AML-193 (cell line): Measurements from ENCODE around the gene TSHZ1.

Experiments
- DNase-seq, 2 experiments: peaks; one replicate each; lab custom pipeline; 2025; lab: John Stamatoyannopoulos, UW

Gene TSHZ1

DNA sequence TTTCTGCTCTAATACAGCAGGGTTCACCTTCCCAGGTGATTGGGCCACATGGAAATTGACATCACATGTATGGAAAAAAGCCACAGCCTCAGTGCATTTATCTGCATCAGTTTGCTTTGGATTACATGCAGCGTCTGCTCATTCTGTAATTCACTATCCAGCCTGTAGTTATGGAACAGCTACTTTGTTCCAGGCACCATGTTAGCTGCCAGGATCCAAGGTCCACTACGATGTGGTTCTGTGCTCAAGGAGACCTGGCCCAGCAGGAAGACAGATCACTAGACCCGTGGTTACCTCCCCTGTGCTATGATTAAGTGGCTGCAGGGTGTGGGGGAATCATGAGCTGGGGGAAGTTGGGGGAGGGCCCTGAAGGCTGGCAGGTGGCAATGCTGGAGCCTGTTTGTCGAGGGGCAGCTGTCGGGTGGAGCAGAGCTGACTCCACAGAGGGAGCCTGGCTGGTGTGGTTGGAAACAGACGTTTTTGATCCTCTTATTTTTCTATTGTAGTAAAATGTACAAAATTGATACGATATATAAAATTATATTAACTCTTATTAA, 58.6 kb downstream of the TSHZ1 start:
- no peak for DNase-seq

DNA sequence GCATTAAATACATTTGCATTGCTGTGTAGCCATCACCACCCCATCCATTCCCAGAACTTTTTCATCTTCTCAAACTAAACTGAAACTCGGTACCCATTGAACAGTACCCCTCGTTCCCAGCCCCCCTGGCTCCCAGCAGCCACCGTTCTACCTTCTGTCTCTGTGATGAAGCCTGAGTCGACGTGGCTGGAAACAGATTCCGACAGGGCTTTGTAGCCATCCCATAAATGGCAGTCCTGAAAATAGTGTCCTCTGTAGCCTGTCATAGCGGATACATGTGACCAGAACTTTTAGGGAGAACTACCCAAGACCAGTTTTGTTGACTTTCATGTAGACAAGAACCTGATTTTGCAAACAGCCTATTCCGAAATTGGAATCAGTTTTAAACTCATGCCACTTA, 59.1 kb downstream of the TSHZ1 start:
- no peak for DNase-seq

DNA sequence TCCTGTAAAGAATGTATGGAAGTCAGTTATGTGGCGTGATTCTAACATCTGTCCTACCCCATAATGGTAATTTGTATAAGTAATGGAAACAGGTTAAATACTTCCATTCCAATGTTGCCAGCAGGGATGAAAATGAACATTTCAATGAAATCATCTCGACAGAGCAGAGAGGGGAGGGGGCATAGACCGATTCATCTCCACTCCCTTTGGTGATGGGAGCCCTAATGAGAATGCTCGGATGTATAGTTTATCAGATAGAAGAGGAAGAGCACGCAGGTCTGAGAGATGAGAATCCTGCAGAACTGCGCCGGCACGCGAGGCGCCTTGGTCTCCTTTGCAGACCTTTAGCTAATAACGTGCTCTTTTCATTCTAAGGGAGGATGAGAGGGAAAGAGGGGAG, 61.4 kb downstream of the TSHZ1 start:
- no peak for DNase-seq

DNA sequence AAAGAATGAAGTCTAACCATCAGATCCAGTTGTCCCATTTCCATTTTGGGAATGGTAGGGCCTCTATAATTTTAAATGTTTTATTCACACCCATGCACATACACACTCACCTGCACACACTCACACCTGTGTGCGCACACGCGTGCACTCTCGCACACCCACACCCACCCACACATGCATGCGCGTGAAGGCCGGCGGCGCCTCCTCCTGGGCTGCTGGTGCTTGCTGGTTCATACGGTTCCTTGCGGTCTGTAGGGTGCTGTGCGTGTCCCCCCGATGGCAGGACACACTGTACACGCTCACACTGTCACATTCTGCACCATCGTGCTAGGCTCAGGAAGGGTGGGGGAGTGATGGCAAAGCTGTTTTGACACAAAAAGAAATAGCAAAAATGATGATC, 63.2 kb downstream of the TSHZ1 start:
- no peak for DNase-seq

DNA sequence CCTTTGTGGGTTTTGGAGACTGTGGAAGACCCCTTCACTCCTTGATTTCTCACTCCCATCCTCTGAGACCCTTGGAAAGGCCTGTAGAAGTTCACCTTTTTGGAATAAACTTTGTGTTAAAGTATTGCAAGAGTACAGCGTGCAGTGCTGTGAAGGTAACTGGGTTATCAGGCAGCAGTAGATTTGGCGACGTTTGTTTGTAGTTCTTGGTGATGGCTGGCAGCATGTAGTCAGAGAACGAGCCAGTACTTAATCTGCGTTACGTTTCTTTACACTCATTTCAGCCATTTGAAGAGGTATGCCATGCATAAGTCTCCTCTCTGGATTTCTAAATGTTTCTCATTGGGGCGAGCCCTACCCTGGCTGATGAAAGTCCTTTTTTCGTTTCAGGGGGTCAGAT, 64.6 kb downstream of the TSHZ1 start:
- no peak for DNase-seq

DNA sequence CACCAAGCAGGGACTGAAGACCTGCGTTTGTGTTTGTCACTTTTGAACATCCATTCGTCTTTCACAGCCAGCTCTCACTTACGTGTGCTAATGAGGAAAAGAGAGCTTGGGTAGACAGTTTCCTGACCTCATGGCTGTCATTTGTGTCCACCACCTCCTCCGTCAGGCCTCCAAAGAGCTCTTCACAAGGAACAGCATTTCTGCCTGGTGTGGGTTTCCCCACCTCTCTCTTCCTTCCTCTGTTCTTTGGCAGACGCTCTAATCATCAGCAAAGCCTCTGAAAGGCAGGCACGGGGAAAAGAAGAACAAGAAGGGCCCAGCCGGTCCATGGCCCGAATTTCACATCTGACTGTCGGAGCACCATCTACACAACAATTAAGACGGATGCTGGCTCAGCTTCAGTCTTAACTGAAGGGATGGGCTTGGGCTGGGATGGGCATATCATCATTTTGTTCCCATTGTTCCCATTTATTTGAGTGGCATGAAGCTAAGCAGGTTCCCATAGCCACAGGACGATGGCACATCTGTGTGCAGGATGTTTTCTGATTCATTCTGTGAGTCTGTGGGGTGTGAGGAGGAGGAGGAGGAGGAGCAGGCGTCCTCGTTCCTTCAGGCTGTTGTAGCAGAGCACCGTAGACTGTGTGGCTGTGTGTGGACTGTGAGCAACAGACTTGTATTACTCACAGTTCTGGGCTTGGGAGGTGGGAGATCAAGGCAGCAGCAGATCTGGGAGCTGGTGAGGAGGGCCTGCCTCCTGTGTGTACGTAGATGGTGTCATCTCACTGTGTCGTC, 66.4 kb downstream of the TSHZ1 start:
- DNase-seq = no peak

DNA sequence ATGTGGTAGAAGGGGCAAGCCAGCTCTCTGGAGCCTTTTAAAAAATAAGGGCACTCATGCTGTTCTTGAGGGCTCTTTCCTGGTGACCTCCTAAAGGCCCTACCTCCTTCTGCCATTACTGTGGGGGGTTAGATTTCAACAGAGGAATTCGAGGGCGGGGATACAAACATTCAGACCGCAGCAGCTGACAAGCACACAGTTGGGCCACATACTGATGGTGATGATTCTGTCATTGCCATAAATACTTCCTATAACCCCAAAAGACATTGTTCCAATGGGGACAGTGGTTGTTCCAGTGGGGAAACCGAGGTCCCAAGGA, 67.0 kb downstream of the TSHZ1 start:
- DNase-seq = no peak

DNA sequence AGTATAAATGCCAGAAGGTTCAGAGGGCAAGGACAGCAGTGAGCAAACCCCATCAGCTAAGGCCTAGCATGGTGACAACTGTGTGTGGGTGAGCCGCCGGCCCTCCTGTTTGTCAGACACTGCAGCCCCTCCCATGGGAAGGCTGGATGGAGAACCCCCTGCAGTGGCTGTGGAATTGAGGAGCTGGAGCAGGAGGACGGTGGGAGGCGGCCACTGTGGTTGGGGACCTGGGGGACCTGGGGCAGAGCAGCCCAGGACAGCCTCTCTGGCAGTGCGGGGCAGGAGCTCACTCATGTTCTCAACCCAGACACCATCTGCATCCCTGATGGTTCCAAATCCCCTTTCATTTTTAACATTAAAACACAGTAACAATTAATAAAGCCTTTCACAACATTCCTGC, 68.8 kb downstream of the TSHZ1 start:
- no peak for DNase-seq

DNA sequence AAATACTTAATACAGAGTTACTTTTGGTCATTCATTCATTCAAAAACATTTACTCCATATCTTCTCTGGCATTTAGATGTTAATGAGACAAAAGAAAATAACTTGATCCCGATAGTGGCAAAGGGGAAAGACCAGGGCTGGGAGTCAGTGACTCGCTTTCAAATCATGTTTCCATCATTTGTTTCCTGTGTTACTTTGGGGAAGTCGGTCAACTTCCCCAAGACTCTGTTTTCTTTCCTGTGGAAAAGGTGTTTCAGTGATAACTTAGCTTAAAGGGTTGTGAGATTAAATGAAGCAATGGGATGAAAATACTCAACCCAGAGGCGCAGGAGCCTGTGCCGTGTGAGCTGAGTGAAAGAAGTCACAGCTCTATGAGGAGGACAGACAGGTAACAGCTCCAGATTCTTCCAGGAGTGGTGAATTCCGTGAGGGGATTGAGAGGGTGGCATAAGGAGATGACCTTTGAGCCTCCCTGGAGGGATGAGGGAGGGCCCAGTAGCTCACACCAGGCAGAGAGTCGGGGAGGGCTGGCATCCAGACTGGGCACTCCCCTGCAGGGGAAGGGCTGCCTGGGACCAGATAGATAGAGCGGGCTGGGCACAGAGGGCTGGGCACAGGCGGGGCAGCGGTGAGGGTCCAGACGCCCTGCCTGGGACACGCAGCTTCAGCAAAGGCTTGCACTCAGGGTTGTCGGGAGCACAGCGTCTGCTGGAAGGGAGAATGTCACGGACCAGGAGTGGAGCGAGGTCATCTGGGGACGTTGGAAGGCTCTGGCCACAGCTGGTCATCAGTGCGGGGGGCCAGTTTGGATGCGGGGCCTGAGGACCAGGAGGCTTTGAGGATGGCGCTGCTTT, 70.1 kb downstream of the TSHZ1 start:
- DNase-seq = no peak

DNA sequence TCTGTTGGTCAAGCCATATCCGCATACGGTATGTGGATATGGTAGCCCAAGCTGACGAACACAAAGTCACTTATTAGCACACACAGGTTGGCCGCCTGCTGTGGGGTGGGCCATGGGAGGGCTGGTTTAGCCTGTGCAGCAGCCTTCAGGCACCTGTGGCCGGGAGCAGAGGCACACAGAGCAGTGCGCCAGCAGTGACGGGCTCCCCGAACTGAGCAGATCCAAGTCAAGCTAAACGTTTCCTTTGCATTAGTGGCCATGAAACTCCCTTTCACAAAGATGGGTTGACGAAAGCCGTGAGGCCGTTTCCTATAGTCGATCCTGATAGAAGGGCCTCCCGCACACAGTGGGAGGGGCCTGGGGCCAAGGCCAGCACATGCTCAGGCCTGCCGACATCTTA, 72.1 kb downstream of the TSHZ1 start:
- no peak for DNase-seq

DNA sequence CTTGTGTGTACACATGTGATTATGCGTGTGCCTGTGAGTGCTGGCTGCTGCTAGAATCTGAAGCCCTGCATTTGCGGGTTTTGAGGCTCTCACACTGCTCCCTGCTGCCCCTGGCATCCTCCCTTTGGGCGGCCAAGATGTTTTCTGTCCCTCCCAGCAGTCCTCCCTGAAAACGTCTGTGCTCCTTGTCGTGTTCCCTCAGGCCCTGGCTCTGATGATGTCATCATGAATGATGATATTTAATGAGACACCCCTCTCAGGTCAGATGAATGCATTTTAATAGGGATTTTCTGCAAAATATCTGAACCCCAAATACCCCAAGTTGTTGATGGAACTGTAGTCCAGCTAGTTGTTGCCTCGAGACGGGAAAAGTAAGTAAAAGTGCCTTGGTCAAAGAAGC, 73.1 kb downstream of the TSHZ1 start:
- DNase-seq = no peak

DNA sequence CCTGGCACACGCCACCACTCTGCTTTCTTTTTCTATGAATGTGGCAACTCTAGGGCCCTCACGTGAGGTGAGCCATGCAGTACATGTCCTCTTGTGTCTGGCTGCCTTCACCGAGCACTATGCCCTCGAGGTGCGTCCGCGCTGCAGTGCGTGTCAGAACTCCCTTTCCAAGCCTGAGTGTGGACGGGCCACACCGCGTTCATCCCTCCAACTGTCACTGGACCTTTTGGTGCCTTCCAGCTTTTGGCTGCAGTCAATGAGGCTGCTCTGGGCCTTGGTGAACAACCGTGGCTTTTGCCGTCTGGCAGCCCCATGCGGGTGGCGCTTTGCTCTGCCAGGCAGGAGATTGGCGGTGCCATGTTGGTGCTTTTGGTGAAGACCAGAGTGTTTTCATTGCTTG, 74.0 kb downstream of the TSHZ1 start:
- no peak for DNase-seq

DNA sequence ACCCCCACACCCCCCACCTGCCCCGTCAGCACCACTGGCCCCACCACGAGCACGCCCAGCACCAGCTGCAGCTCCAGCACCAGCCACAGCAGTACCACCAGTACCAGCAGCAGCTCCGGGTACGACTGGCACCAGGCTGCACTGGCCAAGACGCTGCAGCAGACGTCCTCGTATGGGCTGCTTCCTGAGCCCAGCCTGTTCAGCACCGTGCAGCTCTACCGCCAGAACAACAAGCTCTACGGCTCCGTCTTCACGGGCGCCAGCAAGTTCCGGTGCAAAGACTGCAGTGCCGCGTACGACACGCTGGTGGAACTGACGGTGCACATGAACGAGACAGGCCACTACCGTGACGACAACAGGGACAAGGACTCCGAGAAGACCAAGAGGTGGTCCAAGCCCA, 75.3 kb downstream of the TSHZ1 start:
- no peak for DNase-seq

DNA sequence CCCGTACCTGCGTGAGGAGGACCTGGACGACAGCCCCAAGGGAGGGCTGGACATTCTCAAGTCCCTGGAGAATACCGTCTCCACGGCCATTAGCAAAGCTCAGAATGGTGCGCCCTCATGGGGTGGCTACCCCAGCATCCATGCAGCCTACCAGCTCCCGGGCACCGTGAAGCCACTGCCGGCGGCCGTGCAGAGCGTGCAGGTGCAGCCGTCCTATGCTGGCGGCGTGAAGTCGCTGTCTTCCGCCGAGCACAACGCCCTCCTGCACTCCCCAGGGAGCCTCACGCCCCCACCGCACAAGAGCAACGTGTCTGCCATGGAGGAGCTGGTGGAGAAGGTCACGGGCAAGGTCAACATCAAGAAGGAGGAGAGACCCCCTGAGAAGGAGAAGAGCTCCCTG, 76.4 kb downstream of the TSHZ1 start:
- DNase-seq = no peak

DNA sequence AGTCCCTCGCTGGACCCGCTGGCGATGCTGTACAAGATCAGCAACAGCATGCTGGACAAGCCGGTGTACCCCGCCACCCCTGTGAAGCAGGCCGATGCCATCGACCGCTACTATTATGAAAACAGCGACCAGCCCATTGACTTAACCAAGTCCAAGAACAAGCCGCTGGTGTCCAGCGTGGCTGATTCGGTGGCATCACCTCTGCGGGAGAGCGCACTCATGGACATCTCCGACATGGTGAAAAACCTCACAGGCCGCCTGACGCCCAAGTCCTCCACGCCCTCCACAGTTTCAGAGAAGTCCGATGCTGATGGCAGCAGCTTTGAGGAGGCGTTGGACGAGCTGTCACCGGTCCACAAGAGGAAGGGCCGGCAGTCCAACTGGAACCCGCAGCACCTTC, 77.1 kb downstream of the TSHZ1 start:
- DNase-seq = no peak

DNA sequence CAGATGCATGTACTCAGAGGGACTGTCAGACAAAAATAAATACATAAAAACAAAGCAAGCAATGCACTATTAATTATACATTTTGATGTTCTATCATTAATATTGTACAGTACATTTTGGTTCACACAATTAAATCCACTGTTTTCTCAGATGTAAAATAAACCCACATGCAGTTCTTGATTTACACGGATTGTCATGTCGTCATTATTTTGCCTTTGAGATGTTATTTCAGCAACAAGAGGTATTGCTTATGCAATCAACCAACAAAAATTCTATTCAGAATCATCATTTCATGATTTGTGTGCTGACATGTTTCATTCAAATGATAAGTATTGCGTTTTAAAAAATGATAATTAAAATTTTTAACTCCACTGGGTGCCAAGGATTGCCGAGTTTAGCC, 79.2 kb downstream of the TSHZ1 start:
- DNase-seq = no peak

DNA sequence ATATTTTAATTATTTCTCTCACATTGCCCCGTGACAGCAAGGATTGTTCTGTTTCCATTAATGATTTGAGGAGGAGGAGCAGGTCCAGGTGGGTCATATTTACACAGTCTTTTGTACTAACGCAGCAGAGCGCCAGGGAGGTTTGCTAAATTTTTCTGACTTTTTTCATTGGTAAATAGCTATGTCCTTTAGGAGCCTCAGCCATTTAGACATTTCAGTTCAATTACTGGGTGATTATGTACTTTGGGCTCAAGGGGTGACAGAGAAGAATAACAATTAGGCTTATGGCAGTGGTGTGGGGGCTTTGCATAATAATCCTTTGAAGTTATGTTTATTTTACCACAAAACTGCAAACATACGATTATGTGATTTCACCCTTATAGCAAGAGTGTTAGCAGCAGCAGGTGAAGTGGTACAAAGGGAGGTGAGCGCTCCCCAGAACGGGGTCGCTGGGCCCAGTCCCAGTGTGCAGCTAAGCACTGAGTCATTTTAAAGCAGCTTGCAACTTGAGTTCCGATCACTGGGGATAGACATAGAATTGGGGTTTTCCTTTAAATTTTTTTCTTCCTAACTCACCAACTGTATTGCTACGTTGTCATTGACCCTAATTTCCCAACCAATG, 80.3 kb downstream of the TSHZ1 start:
- DNase-seq = no peak

DNA sequence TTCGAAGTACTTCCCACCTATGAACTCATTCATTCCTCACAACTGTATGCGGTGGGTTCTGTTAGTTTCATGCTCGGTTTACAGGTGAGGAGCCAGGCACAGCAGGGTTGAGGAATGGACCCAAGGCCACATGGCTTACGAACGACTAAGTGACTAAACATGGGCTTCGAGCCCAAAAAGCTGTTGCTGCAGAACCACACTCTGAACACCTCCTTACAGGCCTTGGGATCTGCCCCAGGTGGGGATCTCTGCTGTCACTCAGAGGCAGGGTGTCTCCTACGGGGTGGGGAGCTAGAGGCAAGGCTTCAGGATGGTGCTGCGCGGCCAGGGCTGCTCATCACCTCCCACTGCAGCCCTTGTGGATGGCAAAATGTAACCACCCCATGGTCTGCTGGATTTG, 80.9 kb downstream of the TSHZ1 start:
- DNase-seq = no peak

DNA sequence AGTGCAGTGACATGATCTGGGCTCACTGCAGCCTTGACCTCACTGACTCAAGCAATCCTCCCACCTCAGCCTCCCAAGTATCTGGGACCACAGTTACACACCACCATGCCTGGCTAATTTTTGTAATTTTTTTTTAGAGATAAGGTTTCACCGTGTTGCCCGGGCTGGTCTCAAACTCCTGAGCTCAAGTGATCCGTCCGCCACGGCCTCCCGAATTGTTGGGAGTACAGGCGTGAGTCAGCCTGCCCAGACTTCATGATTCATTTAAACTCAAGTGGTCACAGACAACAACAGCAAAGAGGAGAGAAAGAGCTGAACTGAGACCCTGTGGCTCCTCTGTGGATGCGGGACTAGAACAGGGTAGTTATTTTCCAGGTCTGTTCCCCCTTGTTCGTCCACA, 83.0 kb downstream of the TSHZ1 start:
- no peak for DNase-seq

DNA sequence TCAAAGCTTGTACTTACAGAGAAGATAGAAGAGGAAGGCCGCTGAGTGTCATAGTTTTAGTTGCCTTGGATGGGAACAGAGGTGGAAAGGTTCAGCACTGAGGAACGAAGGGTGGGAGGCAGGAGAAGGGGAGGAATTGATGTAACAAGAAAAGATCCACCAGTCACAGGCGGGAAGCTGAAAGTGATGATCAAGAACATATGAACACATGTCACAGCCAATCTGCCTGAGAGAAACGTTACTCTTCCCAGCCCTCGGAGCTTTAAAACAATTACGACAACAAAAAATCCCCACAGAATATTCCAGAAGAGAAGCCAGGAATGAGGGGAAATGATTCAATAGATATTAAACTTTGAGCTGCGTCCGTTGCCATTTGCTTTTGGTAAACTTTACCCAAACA, 87.1 kb downstream of the TSHZ1 start:
- no peak for DNase-seq

DNA sequence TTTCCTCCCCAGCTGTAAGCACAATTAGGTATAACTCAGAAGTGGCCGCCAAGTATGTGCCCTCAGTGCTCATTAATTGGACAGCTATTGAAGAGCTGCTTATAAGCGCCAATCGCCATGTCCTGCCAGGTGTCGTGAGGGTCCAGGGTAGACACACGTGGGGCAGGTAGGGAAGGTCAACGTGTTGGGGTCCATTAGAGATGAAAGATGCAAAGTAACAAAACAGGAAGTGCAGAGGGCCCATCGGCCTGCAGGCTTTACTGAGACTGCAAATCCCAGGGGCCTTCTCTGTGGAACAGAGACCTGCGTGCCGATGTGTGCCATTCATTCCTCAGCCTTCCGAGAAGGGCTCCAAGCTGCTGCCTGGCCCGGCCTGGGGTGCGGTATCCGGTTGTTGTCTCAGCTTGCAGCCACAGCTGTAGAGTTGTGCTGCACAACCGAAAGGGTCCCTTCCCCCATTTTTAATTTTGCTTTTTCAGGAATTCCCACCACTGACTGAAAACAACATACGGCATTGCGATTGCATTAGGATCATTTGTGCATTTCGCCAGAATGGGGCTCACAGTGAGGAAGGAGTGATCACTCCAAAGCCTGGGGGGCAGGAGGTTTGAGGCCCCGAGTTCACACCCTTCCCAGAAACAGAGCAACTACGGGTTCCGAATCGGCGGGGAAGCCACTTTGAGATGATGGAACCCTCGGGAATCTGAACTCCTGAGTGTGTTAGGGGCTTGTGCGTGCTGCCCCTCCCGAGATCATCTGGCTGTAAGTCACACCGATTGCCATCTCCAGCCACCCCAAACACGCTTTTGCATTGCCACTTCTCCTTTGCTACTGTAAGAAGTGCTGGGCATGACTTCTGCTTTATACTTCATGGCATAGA, 94.3 kb downstream of the TSHZ1 start:
- no peak for DNase-seq

DNA sequence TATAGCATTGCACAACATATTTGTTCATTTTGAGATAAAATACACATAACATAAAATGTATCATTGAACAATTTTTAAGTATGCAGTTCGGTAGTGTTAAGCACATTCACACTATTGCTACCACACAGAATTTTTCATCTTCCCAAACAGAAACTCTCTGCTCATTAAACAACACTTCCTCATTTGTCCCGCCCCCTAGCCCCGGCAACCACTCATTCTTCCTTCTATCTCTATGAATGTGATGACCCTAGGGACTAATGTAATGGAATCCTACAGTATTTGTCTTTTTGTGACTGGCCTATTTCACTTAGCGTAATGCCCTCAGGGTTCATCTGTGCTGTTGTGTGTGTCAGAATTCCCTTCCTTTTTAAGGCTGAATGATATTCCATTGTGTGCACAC, 95.4 kb downstream of the TSHZ1 start:
- no peak for DNase-seq
